ENCODE results near the gene HMGN2.

DNA sequence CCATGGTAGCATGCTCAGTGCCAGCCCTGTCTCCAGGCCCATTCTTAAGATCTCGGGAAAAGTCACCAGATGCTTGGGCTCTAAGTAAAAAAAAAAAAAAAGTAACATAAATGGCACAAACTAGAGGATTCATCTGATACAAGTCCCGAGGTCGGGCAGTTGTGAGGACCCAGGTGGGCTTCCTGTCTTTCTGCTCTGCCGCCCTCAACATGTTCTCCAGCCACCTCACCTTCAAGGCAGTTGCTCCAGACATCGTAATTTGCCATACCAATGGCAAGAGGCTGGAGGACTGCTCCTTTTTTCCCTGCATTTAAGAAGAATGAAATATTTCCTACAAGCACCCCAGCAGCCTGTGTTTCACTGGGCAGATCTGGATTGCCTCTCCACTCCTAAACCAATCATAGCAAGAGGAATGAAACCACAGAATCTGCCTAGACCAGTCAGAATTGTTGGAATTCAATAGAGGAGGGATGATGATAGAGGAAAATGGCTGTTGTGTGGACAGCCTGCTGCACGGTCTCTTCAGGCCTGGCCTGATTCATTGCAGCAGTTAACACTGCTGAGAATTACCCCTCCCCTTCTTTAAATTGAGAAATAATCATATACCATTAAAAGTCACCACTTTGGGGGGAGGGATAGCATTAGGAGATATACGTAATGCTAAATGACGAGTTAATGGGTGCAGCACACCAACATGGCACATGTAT, 5.4 kb downstream of the HMGN2 start:
- no peak for TF ChIP-seq GLIS3 (CRISPR knock-in tag; IDR thresholded peaks at IDR 0.05)
- TF ChIP-seq ISL1 (CRISPR knock-in tag; IDR thresholded peaks at IDR 0.05), result no peak
- no peak for TF ChIP-seq CSDC2 (CRISPR knock-in tag; IDR thresholded peaks at IDR 0.05)
- no peak for TF ChIP-seq ZNF565 (CRISPR knock-in tag; conservative IDR thresholded peaks at IDR 0.05; ENCODE audit: low read depth)
- no peak for TF ChIP-seq ESRRG (CRISPR knock-in tag; IDR thresholded peaks at IDR 0.05)
- no peak for TF ChIP-seq ZFP30 (CRISPR knock-in tag; IDR thresholded peaks at IDR 0.05)
- TF ChIP-seq, protein P1, sequence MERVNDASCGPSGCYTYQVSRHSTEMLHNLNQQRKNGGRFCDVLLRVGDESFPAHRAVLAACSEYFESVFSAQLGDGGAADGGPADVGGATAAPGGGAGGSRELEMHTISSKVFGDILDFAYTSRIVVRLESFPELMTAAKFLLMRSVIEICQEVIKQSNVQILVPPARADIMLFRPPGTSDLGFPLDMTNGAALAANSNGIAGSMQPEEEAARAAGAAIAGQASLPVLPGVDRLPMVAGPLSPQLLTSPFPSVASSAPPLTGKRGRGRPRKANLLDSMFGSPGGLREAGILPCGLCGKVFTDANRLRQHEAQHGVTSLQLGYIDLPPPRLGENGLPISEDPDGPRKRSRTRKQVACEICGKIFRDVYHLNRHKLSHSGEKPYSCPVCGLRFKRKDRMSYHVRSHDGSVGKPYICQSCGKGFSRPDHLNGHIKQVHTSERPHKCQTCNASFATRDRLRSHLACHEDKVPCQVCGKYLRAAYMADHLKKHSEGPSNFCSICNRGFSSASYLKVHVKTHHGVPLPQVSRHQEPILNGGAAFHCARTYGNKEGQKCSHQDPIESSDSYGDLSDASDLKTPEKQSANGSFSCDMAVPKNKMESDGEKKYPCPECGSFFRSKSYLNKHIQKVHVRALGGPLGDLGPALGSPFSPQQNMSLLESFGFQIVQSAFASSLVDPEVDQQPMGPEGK (CRISPR knock-in tag; IDR thresholded peaks at IDR 0.05; ENCODE audit: borderline replicate concordance), result no peak
- no peak for TF ChIP-seq TOX (CRISPR knock-in tag; IDR thresholded peaks at IDR 0.05; ENCODE audit: borderline replicate concordance)
- TF ChIP-seq RARB (CRISPR knock-in tag; IDR thresholded peaks at IDR 0.05), result no peak
- TF ChIP-seq ZNF8 (CRISPR knock-in tag; IDR thresholded peaks at IDR 0.05), result no peak
- TF ChIP-seq, protein P2, sequence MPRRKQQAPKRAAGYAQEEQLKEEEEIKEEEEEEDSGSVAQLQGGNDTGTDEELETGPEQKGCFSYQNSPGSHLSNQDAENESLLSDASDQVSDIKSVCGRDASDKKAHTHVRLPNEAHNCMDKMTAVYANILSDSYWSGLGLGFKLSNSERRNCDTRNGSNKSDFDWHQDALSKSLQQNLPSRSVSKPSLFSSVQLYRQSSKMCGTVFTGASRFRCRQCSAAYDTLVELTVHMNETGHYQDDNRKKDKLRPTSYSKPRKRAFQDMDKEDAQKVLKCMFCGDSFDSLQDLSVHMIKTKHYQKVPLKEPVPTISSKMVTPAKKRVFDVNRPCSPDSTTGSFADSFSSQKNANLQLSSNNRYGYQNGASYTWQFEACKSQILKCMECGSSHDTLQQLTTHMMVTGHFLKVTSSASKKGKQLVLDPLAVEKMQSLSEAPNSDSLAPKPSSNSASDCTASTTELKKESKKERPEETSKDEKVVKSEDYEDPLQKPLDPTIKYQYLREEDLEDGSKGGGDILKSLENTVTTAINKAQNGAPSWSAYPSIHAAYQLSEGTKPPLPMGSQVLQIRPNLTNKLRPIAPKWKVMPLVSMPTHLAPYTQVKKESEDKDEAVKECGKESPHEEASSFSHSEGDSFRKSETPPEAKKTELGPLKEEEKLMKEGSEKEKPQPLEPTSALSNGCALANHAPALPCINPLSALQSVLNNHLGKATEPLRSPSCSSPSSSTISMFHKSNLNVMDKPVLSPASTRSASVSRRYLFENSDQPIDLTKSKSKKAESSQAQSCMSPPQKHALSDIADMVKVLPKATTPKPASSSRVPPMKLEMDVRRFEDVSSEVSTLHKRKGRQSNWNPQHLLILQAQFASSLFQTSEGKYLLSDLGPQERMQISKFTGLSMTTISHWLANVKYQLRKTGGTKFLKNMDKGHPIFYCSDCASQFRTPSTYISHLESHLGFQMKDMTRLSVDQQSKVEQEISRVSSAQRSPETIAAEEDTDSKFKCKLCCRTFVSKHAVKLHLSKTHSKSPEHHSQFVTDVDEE (CRISPR knock-in tag; IDR thresholded peaks at IDR 0.05), result no peak

Measured in SK-N-SH treated with all-trans-retinoic acid at 6 μM for 48 hours (cell line).